ENCODE results near the gene GNB3.

DNA sequence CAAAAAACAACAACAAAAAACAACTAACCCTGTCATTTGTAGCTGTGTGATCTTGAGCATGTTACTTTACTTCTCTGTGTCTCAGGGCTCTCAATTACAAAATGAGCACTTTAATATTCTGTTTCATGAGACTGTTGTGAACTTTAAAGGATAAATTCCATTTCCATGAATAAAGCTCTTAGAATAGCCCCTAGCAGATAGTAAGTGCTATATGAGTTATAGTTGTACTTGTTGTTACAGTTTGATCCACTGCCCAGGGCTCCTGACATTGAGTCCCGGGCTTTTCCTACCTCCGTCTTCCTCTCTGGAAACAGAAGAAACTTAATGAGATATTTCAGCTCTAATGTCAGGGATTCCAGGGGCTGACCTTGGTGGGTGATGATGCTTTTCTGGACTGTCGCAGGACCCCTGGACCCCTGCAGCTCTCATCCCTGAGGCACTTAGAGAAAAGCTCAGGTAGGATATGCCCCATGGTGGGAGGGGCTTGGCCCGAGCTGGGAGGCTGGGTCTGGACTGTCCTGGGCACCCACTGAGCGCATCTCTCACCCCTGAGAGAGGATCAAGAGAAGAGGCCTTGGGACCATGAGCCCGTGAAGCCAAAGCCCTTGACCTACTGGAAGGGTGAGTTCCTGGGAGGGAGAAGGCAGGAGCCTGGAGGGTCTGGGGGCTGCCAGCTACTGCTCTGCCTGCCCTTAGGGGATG, 7.4 kb upstream of the GNB3 start:
- TF ChIP-seq, protein P1, sequence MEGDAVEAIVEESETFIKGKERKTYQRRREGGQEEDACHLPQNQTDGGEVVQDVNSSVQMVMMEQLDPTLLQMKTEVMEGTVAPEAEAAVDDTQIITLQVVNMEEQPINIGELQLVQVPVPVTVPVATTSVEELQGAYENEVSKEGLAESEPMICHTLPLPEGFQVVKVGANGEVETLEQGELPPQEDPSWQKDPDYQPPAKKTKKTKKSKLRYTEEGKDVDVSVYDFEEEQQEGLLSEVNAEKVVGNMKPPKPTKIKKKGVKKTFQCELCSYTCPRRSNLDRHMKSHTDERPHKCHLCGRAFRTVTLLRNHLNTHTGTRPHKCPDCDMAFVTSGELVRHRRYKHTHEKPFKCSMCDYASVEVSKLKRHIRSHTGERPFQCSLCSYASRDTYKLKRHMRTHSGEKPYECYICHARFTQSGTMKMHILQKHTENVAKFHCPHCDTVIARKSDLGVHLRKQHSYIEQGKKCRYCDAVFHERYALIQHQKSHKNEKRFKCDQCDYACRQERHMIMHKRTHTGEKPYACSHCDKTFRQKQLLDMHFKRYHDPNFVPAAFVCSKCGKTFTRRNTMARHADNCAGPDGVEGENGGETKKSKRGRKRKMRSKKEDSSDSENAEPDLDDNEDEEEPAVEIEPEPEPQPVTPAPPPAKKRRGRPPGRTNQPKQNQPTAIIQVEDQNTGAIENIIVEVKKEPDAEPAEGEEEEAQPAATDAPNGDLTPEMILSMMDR (IDR thresholded peaks at IDR 0.05): no peak
- no peak for TF ChIP-seq POLR2A (IDR thresholded peaks at IDR 0.05)

Measured in lower leg skin (tissue), 3 donors.